GM18861 (cell line): Measurements from ENCODE around the gene VAT1.
"Not testable (repeated sequence)": the region's sequence is repeated elsewhere in the genome, so short reads cannot be mapped to it uniquely, and the experiment has no call there.

Experiments used
- ATAC-seq: cut with Tn5 transposase; IDR thresholded peaks from one replicate; pipeline ENCODE4 v1.9.1; 2021; ENCODE audit not compliant: unreplicated experiment

Gene VAT1

GRCh38 chr17:42975701-42976100 lies 46.5 kb downstream of the VAT1 start:
- ATAC-seq, result not testable (repeated sequence)

- no peak for ATAC-seq
Measured at GRCh38 chr17:42975265-42975664, 46.9 kb downstream of the VAT1 start.

GRCh38 chr17:42973323-42973722 lies 48.9 kb downstream of the VAT1 start:
- not testable (repeated sequence) for ATAC-seq

- no peak for ATAC-seq
Measured at GRCh38 chr17:42971589-42971988, 50.6 kb downstream of the VAT1 start.

- no peak for ATAC-seq
Measured at GRCh38 chr17:42969001-42969581, 53.1 kb downstream of the VAT1 start.

- ATAC-seq, result no peak
Measured at GRCh38 chr17:42967925-42968324, 54.3 kb downstream of the VAT1 start.
